ENCODE data around the gene SLC15A1.

Gene SLC15A1

DNA sequence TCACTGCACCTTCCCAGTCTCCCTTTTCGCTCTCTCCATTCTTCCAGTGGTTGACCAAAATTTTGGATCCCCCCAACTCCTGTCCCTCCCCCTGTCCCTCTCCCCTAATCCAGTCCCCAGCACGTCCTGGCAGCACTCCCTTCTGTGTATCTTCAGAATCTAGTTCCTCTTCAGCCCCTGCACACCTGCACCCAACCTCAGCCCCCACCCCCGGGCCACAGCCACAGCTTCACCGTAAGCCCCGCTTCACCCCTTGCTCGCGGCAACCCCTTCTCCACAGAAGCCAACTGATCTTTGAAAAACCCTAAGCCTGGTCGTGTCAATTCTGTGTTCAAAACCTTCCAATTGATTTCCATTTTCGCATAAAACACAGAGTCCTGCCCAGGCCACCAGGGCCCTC, 35.5 kb upstream of the SLC15A1 start:
- no peak for DNase-seq (ENCODE audit: extremely low spot score)
- TF ChIP-seq CTCF (IDR thresholded peaks at IDR 0.05; ENCODE audit: control extremely low read depth, extremely low read depth, low read depth, missing control alignments) = no peak
- ChIA-PET POLR2A (no interaction called here), CTCF (no interaction called here)

- CTCF ChIA-PET = no interaction called here
These were observed 34.7 kb upstream of the SLC15A1 start for GRCh38 chr13:98787173-98787572.

DNA sequence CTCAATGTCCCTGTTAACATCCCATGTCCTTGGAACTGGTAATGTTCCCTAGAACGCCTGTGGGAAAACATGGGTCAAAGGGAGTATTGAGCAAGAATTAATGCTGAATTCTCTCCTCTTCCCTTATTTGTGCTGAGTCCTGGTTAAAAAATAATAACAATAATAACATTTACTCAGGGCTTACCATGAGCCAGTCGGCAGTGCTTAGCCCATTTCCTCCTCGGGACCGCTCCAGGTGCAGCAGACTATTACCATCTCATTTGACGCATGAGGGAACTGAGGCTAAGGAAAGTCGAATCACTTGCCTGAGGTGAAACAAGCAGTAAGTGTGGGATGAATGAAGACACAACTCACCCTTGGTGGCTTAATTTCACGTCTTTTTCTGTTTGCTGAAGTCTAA, 33.6 kb upstream of the SLC15A1 start:
- ChIA-PET CTCF (no interaction called here), POLR2A (no interaction called here)
- DNase-seq (ENCODE audit: extremely low spot score) = no peak
- no peak for TF ChIP-seq CTCF (IDR thresholded peaks at IDR 0.05; ENCODE audit: control extremely low read depth, extremely low read depth, low read depth, missing control alignments)

More at GRCh38 chr13:98787173-98787572, 34.7 kb upstream of the SLC15A1 start:
- no peak for DNase-seq (ENCODE audit: extremely low spot score)
- TF ChIP-seq CTCF (IDR thresholded peaks at IDR 0.05; ENCODE audit: control extremely low read depth, extremely low read depth, low read depth, missing control alignments) = no peak
- POLR2A ChIA-PET = no interaction called here

- DNase-seq (ENCODE audit: extremely low spot score) = no peak
- POLR2A ChIA-PET = no interaction called here
- no peak for TF ChIP-seq CTCF (IDR thresholded peaks at IDR 0.05; ENCODE audit: control extremely low read depth, extremely low read depth, low read depth, missing control alignments)
- CTCF ChIA-PET = no interaction called here
These were observed 32.9 kb upstream of the SLC15A1 start for GRCh38 chr13:98785405-98785804.

DNA sequence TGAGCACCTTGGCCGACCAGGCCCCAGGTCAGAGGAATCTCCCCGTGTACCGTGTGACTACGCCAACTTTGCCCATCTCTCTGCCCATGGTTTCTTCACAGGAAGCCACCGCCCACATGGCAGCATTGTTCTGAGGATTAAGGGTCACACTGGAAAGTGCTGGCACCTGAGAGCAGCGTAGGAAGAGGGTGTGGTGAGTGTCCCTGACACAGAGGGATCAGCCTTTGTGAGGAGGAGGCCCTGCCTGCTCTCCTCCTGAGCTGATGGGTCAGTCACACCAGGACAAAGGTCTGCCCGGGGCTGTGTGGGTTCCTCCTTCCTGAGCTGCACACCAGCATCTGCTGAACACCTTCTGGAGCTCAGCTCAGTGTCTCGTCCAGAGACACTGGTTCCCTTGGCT, 32.2 kb upstream of the SLC15A1 start:
- POLR2A ChIA-PET = no interaction called here
- no peak for TF ChIP-seq CTCF (IDR thresholded peaks at IDR 0.05; ENCODE audit: control extremely low read depth, extremely low read depth, low read depth, missing control alignments)
- DNase-seq (ENCODE audit: extremely low spot score) = no peak
- CTCF ChIA-PET = no interaction called here

- TF ChIP-seq CTCF (IDR thresholded peaks at IDR 0.05; ENCODE audit: control extremely low read depth, extremely low read depth, low read depth, missing control alignments) = no peak
- ChIA-PET CTCF (no interaction called here), POLR2A (no interaction called here)
- DNase-seq (ENCODE audit: extremely low spot score) = no peak
These were observed 31.5 kb upstream of the SLC15A1 start for GRCh38 chr13:98783856-98784478.

- ChIA-PET POLR2A (no interaction called here), CTCF (no interaction called here)
- TF ChIP-seq CTCF (IDR thresholded peaks at IDR 0.05; ENCODE audit: control extremely low read depth, extremely low read depth, low read depth, missing control alignments) = no peak
- no peak for DNase-seq (ENCODE audit: extremely low spot score)
These were observed 30.2 kb upstream of the SLC15A1 start for GRCh38 chr13:98782654-98783053.
